ENCODE measurements around the gene UBB.

The UBB gene

DNA sequence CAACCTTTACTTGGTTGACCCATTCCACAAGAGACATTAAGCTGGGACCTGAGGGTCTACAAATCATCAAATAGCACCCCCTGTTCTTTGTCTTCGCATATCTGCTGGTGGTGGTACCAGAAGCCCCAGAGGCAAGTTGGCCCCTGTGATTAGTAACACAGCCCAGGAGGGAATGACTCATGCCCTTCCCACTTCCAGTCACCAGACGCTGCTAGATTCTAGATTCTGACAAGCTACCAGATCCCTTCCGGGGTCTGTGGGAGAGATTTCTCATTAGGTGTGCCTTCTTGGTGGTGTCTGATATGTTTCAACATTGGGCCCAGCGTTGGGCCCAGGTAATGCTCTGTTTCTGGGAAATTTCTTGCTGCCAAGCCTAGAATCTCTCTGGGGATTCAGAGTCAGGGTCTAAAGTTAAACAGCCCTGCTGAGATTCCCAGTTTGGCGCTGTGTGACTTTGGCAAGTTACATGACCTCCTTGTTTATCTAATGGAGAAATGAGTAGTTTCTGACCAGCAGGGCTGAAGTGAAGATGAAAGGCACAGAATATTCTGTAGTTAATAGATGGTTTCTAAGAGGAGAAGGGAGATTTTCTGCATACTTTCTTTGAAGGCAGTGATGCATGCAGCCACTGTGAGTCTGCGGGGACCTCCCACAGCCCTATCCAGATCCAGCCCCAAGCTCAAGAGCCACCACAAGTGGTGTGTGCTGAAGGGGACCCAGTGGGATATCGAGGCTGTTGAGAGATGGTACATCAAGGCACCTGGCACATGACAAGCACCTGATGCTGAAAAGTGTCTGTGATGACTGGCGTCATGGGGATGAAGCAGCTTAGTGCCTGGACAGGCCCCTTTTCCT, 38.4 kb downstream of the UBB start:
- no peak for DNase-seq (ENCODE audit: low read depth)

DNA sequence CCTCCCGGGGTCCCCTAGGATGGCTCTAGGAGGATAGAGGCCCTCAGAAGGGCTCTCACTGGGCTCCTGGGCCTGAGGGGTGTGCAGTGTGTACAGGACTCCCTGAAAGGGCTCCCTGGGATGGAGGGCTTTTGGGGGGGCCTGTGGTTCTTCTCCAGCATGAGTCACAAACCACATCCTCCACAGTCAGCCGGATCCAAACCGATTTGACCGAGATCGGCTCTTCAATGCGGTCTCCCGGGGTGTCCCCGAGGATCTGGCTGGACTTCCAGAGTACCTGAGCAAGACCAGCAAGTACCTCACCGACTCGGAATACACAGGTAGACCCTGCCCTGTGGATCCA, 39.0 kb downstream of the UBB start:
- no peak for DNase-seq (ENCODE audit: low read depth)

DNA sequence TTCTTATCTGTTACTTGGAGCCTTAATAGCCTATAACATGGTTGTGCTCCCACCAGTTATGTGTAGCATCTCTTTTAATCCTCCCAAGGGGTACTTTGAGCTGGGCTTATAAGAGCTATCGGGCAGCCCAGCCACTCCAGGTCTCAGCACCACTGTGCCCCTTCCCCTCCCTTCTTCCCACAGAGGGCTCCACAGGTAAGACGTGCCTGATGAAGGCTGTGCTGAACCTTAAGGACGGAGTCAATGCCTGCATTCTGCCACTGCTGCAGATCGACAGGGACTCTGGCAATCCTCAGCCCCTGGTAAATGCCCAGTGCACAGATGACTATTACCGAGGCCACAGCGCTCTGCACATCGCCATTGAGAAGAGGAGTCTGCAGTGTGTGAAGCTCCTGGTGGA, 41.5 kb downstream of the UBB start:
- no peak for DNase-seq (ENCODE audit: low read depth)

DNA sequence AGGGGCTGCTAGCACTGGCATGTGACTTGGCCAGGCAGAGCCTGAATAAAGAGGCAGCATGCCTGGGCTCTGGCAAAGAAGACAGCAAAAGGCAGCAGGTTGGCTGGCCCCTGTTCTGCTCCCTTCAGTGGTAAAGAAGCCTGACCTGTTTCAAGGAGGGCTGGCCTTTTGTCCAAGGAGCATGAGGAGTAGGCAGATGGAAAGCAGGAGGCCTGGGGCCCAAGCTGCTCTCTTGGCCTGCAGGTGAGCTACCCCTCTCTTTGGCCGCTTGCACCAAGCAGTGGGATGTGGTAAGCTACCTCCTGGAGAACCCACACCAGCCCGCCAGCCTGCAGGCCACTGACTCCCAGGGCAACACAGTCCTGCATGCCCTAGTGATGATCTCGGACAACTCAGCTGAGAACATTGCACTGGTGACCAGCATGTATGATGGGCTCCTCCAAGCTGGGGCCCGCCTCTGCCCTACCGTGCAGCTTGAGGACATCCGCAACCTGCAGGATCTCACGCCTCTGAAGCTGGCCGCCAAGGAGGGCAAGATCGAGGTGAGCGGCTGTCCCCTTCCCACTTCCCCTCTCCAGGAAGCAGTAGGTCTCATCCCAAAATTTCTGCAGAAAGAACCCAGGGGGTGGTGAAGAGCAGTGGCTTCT, 42.5 kb downstream of the UBB start:
- no peak for DNase-seq (ENCODE audit: low read depth)

DNA sequence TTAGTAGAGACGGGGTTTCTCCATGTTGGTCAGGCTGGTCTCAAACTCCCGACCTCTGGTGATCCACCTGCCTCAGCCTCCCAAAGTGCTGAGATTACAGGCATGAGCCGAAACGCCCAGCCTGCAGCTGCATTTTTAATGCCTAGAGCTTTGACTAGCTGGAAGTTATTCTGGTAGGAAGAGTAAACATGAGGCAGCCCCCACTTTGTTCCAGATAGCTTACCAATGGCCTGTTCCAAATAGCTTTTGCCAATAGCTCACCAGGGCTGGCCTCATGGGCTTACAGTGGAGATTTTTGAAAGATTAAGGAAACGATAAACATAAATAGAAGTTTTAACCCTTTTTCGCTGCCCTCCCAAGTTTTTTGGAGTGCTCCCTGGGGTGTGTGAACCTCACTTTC, 44.3 kb downstream of the UBB start:
- DNase-seq (ENCODE audit: low read depth): no peak

DNA sequence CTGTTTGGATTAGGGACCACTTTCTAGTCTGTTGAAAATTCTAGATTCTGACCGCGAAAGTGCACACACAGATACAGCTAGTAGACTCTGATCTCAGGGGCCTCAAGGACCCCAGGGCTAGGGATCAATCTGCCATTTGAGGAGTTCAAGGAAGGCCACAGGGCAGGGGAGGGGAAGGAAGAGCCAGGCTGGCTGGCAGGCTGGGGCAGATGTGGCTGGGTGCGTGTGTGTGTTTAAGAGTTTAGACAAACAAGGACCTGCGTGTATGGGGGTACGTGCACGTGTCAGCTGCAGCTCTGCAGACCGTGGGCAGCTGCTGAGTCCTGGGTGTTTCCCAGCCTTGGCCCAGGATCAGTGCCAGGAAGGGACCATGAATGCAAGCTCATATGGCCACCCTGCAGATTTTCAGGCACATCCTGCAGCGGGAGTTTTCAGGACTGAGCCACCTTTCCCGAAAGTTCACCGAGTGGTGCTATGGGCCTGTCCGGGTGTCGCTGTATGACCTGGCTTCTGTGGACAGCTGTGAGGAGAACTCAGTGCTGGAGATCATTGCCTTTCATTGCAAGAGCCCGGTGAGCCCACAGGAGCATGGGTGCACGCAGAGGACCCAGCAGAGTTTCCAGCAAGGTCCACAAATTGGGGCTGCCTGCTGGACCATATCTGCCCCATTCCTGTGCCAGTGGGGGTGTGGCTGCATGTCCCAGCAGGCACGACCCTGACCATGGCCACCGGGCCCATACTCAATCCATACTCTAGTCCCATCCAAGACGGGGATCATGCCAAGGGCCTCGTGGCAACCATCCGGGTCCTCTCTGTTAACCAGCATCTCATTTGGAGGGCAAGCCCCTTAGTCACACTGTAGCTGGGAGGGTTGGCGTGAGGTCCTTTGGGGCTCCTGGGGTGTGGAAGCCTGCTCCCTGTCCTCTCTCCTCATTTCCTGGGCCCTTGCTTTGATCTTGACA, 45.1 kb downstream of the UBB start:
- DNase-seq (ENCODE audit: low read depth): no peak

DNA sequence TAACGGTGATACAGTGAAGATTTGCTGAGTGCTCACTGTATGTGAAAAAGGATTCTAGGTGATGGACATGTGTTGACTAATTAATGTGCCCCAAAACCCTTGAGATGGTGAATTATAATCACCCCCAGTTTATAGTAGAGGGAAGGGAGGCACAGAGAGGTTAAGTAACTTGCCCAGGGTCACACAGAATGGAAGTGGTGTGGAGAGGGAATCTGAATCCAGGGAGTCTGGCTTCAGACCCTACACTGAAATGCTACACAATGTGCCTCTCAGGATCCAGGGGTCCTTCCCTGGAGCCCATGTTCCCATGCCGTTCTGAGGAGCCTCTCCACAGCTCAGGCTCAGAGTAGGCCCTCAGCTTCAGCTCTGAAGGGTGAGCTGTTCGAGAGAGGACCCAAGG, 46.1 kb downstream of the UBB start:
- no peak for DNase-seq (ENCODE audit: low read depth)

DNA sequence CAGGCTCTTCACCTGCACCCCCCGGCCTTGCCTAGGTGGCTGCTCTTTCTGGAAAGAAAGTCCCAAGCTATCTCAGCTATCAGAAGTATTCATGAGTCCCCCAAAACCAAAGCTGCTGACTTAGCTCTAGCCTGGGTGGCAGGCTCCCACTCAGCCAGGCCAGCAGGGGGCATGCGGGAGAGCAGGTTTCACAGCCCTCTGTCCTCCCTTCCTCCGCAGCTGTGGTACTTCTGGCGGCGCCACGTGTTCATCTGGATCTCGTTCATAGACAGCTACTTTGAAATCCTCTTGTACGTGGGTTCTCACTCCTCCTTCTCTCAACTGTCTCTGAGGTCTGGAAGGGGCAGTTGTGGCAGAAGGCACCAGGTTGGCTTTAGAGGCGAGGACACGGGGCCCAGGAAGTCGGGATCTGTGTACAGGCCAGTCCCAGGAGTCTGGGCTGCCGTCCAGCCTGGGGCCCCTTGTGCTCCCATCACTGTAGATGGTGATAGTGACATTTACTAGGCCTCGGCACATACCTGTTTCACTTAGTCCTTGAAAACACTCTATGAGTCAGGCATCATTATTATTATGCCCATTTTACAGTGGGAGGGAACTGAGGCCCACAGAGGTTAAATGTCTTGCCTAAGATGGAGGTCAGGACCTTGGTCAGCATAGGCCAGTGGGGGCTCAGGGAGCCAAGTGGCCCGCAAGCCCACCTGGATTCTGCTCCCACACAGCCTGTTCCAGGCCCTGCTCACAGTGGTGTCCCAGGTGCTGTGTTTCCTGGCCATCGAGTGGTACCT, 47.4 kb downstream of the UBB start:
- no peak for DNase-seq (ENCODE audit: low read depth)

DNA sequence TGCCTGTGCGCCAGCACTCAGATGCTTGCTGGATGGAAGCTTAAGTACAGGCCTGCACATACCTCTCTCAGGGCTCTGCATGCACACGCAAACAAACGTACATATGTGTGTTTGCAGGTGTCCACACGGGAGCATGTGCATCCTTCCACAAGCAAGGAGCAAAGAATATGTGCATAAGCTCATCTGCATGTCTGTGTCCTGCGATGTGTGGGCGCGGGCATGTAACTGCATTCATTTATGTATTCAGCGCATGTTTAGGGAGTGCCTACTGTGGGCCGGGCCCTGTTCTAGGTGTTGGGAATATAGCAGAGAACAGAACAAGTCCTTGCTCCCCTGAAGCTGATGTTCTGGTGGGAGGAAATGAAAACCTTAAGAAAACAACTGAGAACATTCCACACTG, 48.2 kb downstream of the UBB start:
- DNase-seq (ENCODE audit: low read depth): no peak

DNA sequence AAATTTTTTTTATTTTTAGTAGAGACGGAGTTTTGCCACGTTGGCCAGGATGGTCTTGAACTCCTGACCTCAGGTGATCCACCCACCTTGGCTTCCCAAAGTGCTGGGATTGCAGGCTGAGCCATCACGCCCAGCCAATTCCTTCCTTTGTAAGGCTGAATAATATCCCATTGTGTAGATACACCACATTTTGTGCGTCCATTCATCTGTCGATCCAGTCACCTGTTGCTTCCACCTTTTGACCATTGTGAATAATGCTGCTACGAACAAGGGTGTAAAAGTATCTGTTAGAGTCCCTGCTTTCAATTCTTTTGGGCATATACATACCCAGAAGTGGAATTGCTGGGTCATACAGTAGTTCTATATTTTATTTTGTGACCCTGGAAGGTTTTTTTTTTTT, 49.8 kb downstream of the UBB start:
- DNase-seq (ENCODE audit: low read depth): no peak

DNA sequence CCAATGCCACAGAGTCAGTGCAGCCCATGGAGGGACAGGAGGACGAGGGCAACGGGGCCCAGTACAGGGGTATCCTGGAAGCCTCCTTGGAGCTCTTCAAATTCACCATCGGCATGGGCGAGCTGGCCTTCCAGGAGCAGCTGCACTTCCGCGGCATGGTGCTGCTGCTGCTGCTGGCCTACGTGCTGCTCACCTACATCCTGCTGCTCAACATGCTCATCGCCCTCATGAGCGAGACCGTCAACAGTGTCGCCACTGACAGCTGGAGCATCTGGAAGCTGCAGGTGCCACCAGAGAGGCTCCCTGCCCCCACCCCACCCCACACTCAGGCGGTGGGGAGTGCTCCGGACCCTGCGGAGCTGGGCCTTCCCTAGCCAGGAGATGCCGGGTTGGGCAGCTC, 51.1 kb downstream of the UBB start:
- no peak for DNase-seq (ENCODE audit: low read depth)
